KOPT-K1 (cell line): Measurements from ENCODE around the gene TNXB.
"Not testable (repeated sequence)": the region's sequence is repeated elsewhere in the genome, so short reads cannot be mapped to it uniquely, and the experiment has no call there.

Experiments used
- H3K27ac ChIP-seq: fragments of 200-600 bp; sonication (generic); 2 replicates; pipeline ENCODE4 v1.5.1; 2016; ENCODE audit warnings: antibody characterized with exemption, mild to moderate bottlenecking, low read depth, low read length; ENCODE audit not compliant: poor library complexity, severe bottlenecking
- H3K36me3 ChIP-seq: fragments of 200-600 bp; sonication (generic); 2 replicates; pipeline ENCODE4 v1.5.1; 2017; ENCODE audit warnings: antibody characterized with exemption, mild to moderate bottlenecking, low read length, moderate library complexity; ENCODE audit not compliant: insufficient read depth
- H3K9me3 ChIP-seq: fragments of 200-600 bp; sonication (generic); 2 replicates; pipeline ENCODE4 v1.5.1; 2017; ENCODE audit warnings: antibody characterized with exemption, low read length, mild to moderate bottlenecking; ENCODE audit not compliant: insufficient read depth, poor library complexity, severe bottlenecking

The TNXB gene

GRCh38 chr6:32108094-32108627 is 977 bp downstream of the TNXB start:
- no peak overlapping the region for H3K27ac ChIP-seq
- no peaks in the 10 kb centered on the region for H3K9me3 ChIP-seq
- no peaks in the 10 kb centered on the region; the same call in 1 of the 2 replicates for H3K36me3 ChIP-seq

GRCh38 chr6:32107406-32107805 is 1.7 kb downstream of the TNXB start:
- H3K9me3 ChIP-seq, result no peaks in the 10 kb centered on the region
- no peak overlapping the region for H3K27ac ChIP-seq
- no peaks in the 10 kb centered on the region; the same call in 1 of the 2 replicates for H3K36me3 ChIP-seq

- H3K27ac ChIP-seq, result no peak overlapping the region
- H3K9me3 ChIP-seq, result no peaks in the 10 kb centered on the region
These were observed 3.7 kb downstream of the TNXB start for GRCh38 chr6:32105433-32105832.

GRCh38 chr6:32102255-32102654 is 6.9 kb downstream of the TNXB start:
- H3K27ac ChIP-seq, result no peak overlapping the region
- H3K9me3 ChIP-seq, result no peaks in the 10 kb centered on the region
- no peaks in the 10 kb centered on the region for H3K36me3 ChIP-seq

More at GRCh38 chr6:32105433-32105832, 3.7 kb downstream of the TNXB start:
- H3K36me3 ChIP-seq, result no peaks in the 10 kb centered on the region

- not testable (repeated sequence) for H3K9me3 ChIP-seq, H3K36me3 ChIP-seq, H3K27ac ChIP-seq
These were observed 8.9 kb downstream of the TNXB start for GRCh38 chr6:32100251-32100650.

- no peaks in the 10 kb centered on the region for H3K36me3 ChIP-seq
- H3K27ac ChIP-seq, result no peak overlapping the region
- no peaks in the 10 kb centered on the region for H3K9me3 ChIP-seq
These were observed 11.8 kb downstream of the TNXB start for GRCh38 chr6:32097364-32097763.

GRCh38 chr6:32096394-32097258 is 12.5 kb downstream of the TNXB start:
- Histone ChIP-seq H3K27ac (no peak overlapping the region), H3K36me3 (no peaks in the 10 kb centered on the region), H3K9me3 (no peaks in the 10 kb centered on the region)

GRCh38 chr6:32096087-32096393 is 13.1 kb downstream of the TNXB start:
- no peaks in the 10 kb centered on the region for H3K36me3 ChIP-seq
- no peak overlapping the region for H3K27ac ChIP-seq
- H3K9me3 ChIP-seq, result no peaks in the 10 kb centered on the region

- Histone ChIP-seq H3K9me3 (no peaks in the 10 kb centered on the region), H3K27ac (no peak overlapping the region), H3K36me3 (no peaks in the 10 kb centered on the region)
These were observed 13.6 kb downstream of the TNXB start for GRCh38 chr6:32095338-32096086.

- Histone ChIP-seq H3K27ac (no peak overlapping the region), H3K36me3 (no peaks in the 10 kb centered on the region), H3K9me3 (no peaks in the 10 kb centered on the region)
These were observed 16.2 kb downstream of the TNXB start for GRCh38 chr6:32092760-32093497.

- Histone ChIP-seq H3K36me3 (no peaks in the 10 kb centered on the region), H3K9me3 (no peaks in the 10 kb centered on the region), H3K27ac (no peak overlapping the region)
These were observed 19.9 kb downstream of the TNXB start for GRCh38 chr6:32089082-32089828.

GRCh38 chr6:32088487-32089049 is 20.6 kb downstream of the TNXB start:
- no peaks in the 10 kb centered on the region for H3K9me3 ChIP-seq
- no peaks in the 10 kb centered on the region for H3K36me3 ChIP-seq
- no peak overlapping the region for H3K27ac ChIP-seq

- no peak overlapping the region for H3K27ac ChIP-seq
- H3K36me3 ChIP-seq, result no peaks in the 10 kb centered on the region
These were observed 21.3 kb downstream of the TNXB start for GRCh38 chr6:32087574-32088486.

More at GRCh38 chr6:32087574-32088486, 21.3 kb downstream of the TNXB start:
- no peaks in the 10 kb centered on the region for H3K9me3 ChIP-seq
